Activated CD4-positive, alpha-beta memory T cell treated with anti-CD3 and anti-CD28 coated beads for 36 hours (primary cell): Measurements from ENCODE around the gene SVEP1. TPM values are rescaled to one million over a fixed set of nuclear protein-coding genes. Genes with fewer than 3 reads are reported as not detected.

Source experiments
- CTCF ChIA-PET: fragments of 350-600 bp; sonication (Branson Sonifier 250); formaldehyde crosslinking; loops from one replicate; lab custom pipeline; 2021; ENCODE audit warnings: antibody characterized with exemption, inconsistent platforms; lab: Charles Lee
- POLR2A ChIA-PET: fragments of 350-600 bp; sonication (Branson Sonifier 250); formaldehyde crosslinking; loops from one replicate; lab custom pipeline; 2021; ENCODE audit warnings: antibody characterized with exemption; lab: Charles Lee
- DNase-seq: peaks from one replicate; pipeline ENCODE4 v3.0.0-alpha.2; 2020
- H3K27ac Mint-ChIP-seq: one replicate; pipeline ENCODE4 v1.8.0; 2021; ENCODE audit warnings: mixed read lengths
- H3K27me3 Mint-ChIP-seq: one replicate; pipeline ENCODE4 v1.8.0; 2021; ENCODE audit warnings: mixed read lengths
- H3K36me3 Mint-ChIP-seq: one replicate; pipeline ENCODE4 v1.8.0; 2021; ENCODE audit warnings: mixed read lengths
- H3K4me1 Mint-ChIP-seq: one replicate; pipeline ENCODE4 v1.8.0; 2021; ENCODE audit warnings: low read depth, mixed read lengths
- H3K4me3 Mint-ChIP-seq: one replicate; pipeline ENCODE4 v1.8.0; 2021; ENCODE audit warnings: mild to moderate bottlenecking, mixed read lengths
- H3K9me3 Mint-ChIP-seq: one replicate; pipeline ENCODE4 v1.8.0; 2021; ENCODE audit warnings: mixed read lengths
- intact Hi-C: fragments of 100-400 bp; cut with micrococcal nuclease; formaldehyde crosslinking; loops from one replicate; pipeline ENCODE4 v1.15.1; 2023
- total RNA-seq, 2 experiments: library from RNA; stranded (reverse); gene quantifications; one replicate each; pipeline ENCODE4 v1.2.3, GENCODE V29; 2021

SVEP1 gene
- total RNA-seq, 2 experiments from 2014 or later = not detected

GRCh38 chr9:110456681-110457080 is 122.9 kb downstream of the SVEP1 start:
- no peak overlapping the region for H3K27ac Mint-ChIP-seq
- ChIA-PET CTCF (no interaction called here), POLR2A (no interaction called here)
- no peak overlapping the region for H3K4me3 Mint-ChIP-seq
- no peak for DNase-seq
- H3K27me3 Mint-ChIP-seq = no peaks in the 10 kb centered on the region
- no peaks in the 10 kb centered on the region for H3K36me3 Mint-ChIP-seq
- no peaks in the 10 kb centered on the region for H3K9me3 Mint-ChIP-seq
- intact Hi-C loops = no loop called here
- H3K4me1 Mint-ChIP-seq = no peaks in the 10 kb centered on the region

DNA sequence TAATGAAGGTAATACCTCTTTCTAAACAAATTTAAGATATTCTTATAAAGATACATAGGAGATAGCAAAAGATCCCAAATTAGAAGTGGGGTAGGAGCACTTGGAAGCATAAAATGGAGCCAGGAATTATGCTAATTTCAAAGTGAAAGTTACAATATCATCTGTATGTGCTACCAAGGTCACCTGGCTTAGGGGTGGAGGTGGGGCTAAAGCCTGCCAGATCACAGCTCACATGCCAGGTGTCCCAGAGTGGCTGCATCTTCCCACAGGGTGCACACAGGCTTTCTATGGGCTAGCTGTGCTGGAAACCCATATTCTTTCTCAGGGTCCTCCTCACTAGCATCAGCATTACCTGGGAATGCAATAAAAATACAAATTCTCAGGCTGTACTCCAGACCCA is 123.7 kb downstream of the SVEP1 start:
- no peaks in the 10 kb centered on the region for H3K4me1 Mint-ChIP-seq
- CTCF ChIA-PET = no interaction called here
- peaks cover 1% of the 10 kb centered on the region for H3K27me3 Mint-ChIP-seq
- H3K36me3 Mint-ChIP-seq = no peaks in the 10 kb centered on the region
- no peak for DNase-seq
- no peaks in the 10 kb centered on the region for H3K9me3 Mint-ChIP-seq
- H3K27ac Mint-ChIP-seq = no peak overlapping the region
- H3K4me3 Mint-ChIP-seq = no peak overlapping the region
- POLR2A ChIA-PET = no interaction called here
- intact Hi-C loops = no loop called here

DNA sequence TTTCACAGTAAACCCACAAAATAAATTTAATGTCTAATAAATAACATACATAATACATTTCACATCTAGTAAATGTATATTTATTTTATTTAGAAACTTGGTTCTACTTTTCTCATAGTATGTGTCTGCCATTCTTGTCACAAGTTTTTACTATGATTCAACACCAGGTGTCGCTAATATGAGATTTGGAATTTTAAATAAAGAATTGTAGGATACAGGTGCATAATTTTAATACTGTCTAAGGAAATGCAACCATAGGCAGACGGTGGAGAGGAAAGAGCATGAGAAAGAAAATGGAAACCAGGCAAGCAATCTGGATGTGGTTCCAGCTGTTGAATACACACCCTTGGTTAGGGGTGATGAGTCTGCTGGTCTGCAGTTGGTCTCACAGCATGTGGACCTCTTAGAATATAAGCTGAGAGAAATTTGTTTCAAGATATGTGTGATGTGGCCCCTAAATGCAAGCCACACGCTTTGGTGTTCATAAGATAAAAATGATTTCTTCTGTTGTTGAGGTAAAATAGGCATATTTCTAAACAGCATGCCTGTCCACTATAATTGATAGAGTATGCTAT is 127.2 kb downstream of the SVEP1 start:
- intact Hi-C loops = loop anchor here (1.0 kb wide), 1 partner anchor 171 kb away; no protein-coding TSS in a partner anchor
- DNase-seq = no peak
- ChIA-PET CTCF (no interaction called here), POLR2A (no interaction called here)
- Mint-ChIP-seq H3K36me3 (no peaks in the 10 kb centered on the region), H3K4me3 (no peak overlapping the region), H3K27ac (no peak overlapping the region), H3K27me3 (peaks cover 3% of the 10 kb centered on the region), H3K4me1 (no peaks in the 10 kb centered on the region), H3K9me3 (no peaks in the 10 kb centered on the region)

- no peak for DNase-seq
- Mint-ChIP-seq H3K27me3 (peaks cover 3% of the 10 kb centered on the region), H3K9me3 (no peaks in the 10 kb centered on the region), H3K27ac (no peak overlapping the region), H3K4me3 (no peak overlapping the region), H3K4me1 (no peaks in the 10 kb centered on the region), H3K36me3 (no peaks in the 10 kb centered on the region)
- intact Hi-C loops = loop anchor here (1.0 kb wide), 1 partner anchor 172 kb away; no protein-coding TSS in a partner anchor
- ChIA-PET CTCF (no interaction called here), POLR2A (no interaction called here)
Observed at GRCh38 chr9:110451726-110452125, 127.8 kb downstream of the SVEP1 start.

DNA sequence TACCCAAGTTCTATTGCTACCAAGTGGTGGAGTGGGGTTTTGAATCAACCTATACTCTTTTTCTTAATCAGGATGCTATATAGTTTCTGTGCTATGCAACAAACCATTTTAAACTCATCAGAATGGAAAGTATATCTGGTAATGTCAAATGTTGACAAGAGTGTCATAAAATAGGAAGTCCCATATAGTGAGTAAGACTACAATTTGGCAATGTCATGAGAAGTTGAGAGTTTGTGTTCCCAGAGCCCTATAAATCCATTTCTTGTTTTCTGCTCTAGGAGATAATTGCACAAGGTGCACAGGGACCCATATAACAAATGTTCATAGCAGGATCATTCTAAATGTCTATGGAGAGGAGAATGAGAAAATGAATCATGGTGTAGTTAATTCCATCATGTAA is 132.1 kb downstream of the SVEP1 start:
- Mint-ChIP-seq H3K4me3 (no peak overlapping the region), H3K9me3 (peaks cover 3% of the 10 kb centered on the region), H3K27me3 (peaks cover 3% of the 10 kb centered on the region)

GRCh38 chr9:110446171-110446570 is 133.4 kb downstream of the SVEP1 start:
- H3K4me1 Mint-ChIP-seq = no peaks in the 10 kb centered on the region
- CTCF ChIA-PET = no interaction called here
- no peak overlapping the region for H3K4me3 Mint-ChIP-seq
- POLR2A ChIA-PET = no interaction called here
- peaks cover 3% of the 10 kb centered on the region for H3K9me3 Mint-ChIP-seq
- H3K36me3 Mint-ChIP-seq = no peaks in the 10 kb centered on the region
- H3K27me3 Mint-ChIP-seq = peaks cover 3% of the 10 kb centered on the region
- intact Hi-C loops = no loop called here
- no peak overlapping the region for H3K27ac Mint-ChIP-seq
- DNase-seq = no peak

More for the DNA sequence above, 132.1 kb downstream of the SVEP1 start:
- H3K36me3 Mint-ChIP-seq = no peaks in the 10 kb centered on the region
- CTCF ChIA-PET = no interaction called here
- H3K4me1 Mint-ChIP-seq = no peaks in the 10 kb centered on the region
- intact Hi-C loops = no loop called here
- POLR2A ChIA-PET = no interaction called here
- no peak overlapping the region for H3K27ac Mint-ChIP-seq
- no peak for DNase-seq

- ChIA-PET CTCF (no interaction called here), POLR2A (no interaction called here)
- no peak overlapping the region for H3K27ac Mint-ChIP-seq
- no peak overlapping the region for H3K4me3 Mint-ChIP-seq
- H3K9me3 Mint-ChIP-seq = peaks cover 3% of the 10 kb centered on the region
- H3K36me3 Mint-ChIP-seq = no peaks in the 10 kb centered on the region
- no peak for DNase-seq
- H3K27me3 Mint-ChIP-seq = no peaks in the 10 kb centered on the region
- no peaks in the 10 kb centered on the region for H3K4me1 Mint-ChIP-seq
- intact Hi-C loops = no loop called here
Observed at GRCh38 chr9:110444911-110445310, 134.6 kb downstream of the SVEP1 start.

- Mint-ChIP-seq H3K36me3 (no peaks in the 10 kb centered on the region), H3K27ac (no peak overlapping the region), H3K9me3 (peaks cover 3% of the 10 kb centered on the region), H3K27me3 (no peaks in the 10 kb centered on the region), H3K4me3 (no peak overlapping the region), H3K4me1 (no peaks in the 10 kb centered on the region)
- intact Hi-C loops = no loop called here
- POLR2A ChIA-PET = no interaction called here
- CTCF ChIA-PET = no interaction called here
- DNase-seq = no peak
Observed at GRCh38 chr9:110443866-110444220, 135.7 kb downstream of the SVEP1 start.

- Mint-ChIP-seq H3K36me3 (no peaks in the 10 kb centered on the region), H3K4me1 (no peaks in the 10 kb centered on the region), H3K9me3 (peaks cover 3% of the 10 kb centered on the region), H3K27ac (no peak overlapping the region), H3K27me3 (no peaks in the 10 kb centered on the region), H3K4me3 (no peak overlapping the region)
- ChIA-PET CTCF (interaction anchor here (0.6 kb wide), 1 partner anchor 18 kb away, joined by 3 read pairs; no protein-coding TSS in a partner anchor), POLR2A (no interaction called here)
- intact Hi-C loops = no loop called here
- no peak for DNase-seq
Observed at GRCh38 chr9:110443146-110443865, 136.2 kb downstream of the SVEP1 start.

- Mint-ChIP-seq H3K4me1 (no peaks in the 10 kb centered on the region), H3K36me3 (no peaks in the 10 kb centered on the region), H3K4me3 (no peak overlapping the region), H3K27me3 (no peaks in the 10 kb centered on the region), H3K27ac (no peak overlapping the region), H3K9me3 (peaks cover 3% of the 10 kb centered on the region)
- ChIA-PET CTCF (interaction anchor here (0.9 kb wide), 1 partner anchor 13 kb away, joined by 3 read pairs; no protein-coding TSS in a partner anchor), POLR2A (no interaction called here)
- DNase-seq = no peak
- intact Hi-C loops = no loop called here
Observed at GRCh38 chr9:110440796-110441195, 138.7 kb downstream of the SVEP1 start.

DNA sequence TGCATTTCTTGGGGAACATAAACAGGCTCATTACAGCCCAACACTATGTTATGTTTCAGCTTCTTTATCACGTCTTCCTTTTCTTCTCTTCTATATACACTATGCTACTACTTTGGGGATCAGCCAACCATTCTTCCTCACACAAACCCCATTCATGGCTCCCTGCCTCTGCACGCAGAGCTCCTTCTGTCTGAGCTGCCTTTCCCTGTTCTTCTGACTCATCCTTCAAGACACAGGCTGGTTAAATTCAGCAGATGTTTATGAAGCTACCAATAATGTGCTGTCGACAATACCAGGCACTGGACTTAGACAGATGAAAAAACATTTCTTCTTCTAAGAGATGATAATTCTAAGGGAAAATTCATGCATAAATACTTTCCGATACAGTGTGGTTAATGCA is 139.4 kb downstream of the SVEP1 start:
- DNase-seq = no peak
- ChIA-PET CTCF (interaction anchor here (0.9 kb wide), 1 partner anchor 12 kb away, joined by 3 read pairs; no protein-coding TSS in a partner anchor), POLR2A (no interaction called here)
- Mint-ChIP-seq H3K27me3 (no peaks in the 10 kb centered on the region), H3K36me3 (no peaks in the 10 kb centered on the region), H3K4me3 (no peak overlapping the region), H3K4me1 (no peaks in the 10 kb centered on the region), H3K9me3 (no peaks in the 10 kb centered on the region), H3K27ac (no peak overlapping the region)
- intact Hi-C loops = no loop called here

DNA sequence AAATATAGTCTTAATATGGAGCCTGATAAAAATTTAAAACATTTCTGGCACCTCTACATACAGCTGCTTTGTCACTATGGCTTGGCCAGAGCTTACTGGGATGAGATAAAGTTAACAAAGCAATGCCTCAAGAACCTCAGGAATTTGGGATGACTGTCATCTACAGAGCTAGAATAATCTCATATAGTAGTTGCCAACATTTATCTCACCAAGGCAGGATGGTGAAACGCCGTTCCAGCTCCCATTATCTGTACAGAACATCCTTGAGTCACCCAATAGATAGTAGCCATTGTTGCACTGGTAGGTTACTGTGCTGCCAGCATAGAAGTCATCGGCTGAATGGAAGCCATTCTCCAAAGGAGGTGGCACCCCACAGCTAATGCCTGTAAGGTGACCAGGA is 147.3 kb downstream of the SVEP1 start:
- H3K4me1 Mint-ChIP-seq = no peaks in the 10 kb centered on the region
- H3K36me3 Mint-ChIP-seq = no peaks in the 10 kb centered on the region
- POLR2A ChIA-PET = no interaction called here
- no peak for DNase-seq
- no peaks in the 10 kb centered on the region for H3K9me3 Mint-ChIP-seq
- intact Hi-C loops = no loop called here
- CTCF ChIA-PET = interaction anchor here (1.3 kb wide), 1 partner anchor 191 kb away, joined by 5 read pairs; no protein-coding TSS in a partner anchor
- no peak overlapping the region for H3K27ac Mint-ChIP-seq
- no peak overlapping the region for H3K4me3 Mint-ChIP-seq
- H3K27me3 Mint-ChIP-seq = no peaks in the 10 kb centered on the region

DNA sequence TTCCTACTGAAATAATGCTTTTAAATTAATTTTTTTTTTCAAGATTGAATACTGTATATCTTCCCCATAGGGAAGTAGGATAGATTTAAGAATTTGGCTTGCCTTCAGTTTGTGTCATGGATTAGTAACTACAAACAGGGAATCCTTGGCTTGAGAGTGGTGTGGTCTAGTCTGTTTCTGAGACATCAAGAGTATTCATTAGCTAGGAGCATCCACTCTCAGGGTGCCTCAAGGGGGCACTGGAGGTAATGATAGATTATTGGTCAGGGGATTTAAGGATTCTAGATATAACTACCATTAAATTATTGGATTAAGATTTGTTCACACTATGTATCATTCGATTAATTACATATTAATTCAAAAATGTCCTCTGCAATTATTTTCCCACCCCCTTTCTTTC is 150.1 kb downstream of the SVEP1 start:
- no peak for DNase-seq
- intact Hi-C loops = loop anchor here (5.0 kb wide), 2 partner anchors 172 to 193 kb away; partner anchors contain the start of gene TXN
- no peaks in the 10 kb centered on the region for H3K27me3 Mint-ChIP-seq
- H3K27ac Mint-ChIP-seq = no peak overlapping the region
- H3K4me1 Mint-ChIP-seq = no peaks in the 10 kb centered on the region
- POLR2A ChIA-PET = no interaction called here
- H3K36me3 Mint-ChIP-seq = no peaks in the 10 kb centered on the region
- no peaks in the 10 kb centered on the region for H3K9me3 Mint-ChIP-seq
- CTCF ChIA-PET = no interaction called here
- H3K4me3 Mint-ChIP-seq = no peak overlapping the region
